MM.1S (cell line): ENCODE results near the gene METTL2A.
"Not testable (repeated sequence)": the region's sequence is repeated elsewhere in the genome, so short reads cannot be mapped to it uniquely, and the experiment has no call there.

ENCODE experiments used
- DNase-seq: peaks from one replicate; pipeline ENCODE4 v3.0.0-alpha.2; 2015
- H2AFZ ChIP-seq: fragments of 300-600 bp; sonication (generic); 2 replicates; pipeline ENCODE4 v1.6.0; 2016; ENCODE audit warnings: antibody characterized with exemption, low read length
- H3F3A ChIP-seq: fragments of 300-600 bp; sonication (generic); 2 replicates; pipeline ENCODE4 v1.6.1; 2016; ENCODE audit warnings: mild to moderate bottlenecking, antibody characterized with exemption, low read length, moderate library complexity, mixed read lengths; ENCODE audit not compliant: insufficient read depth
- H3K27ac ChIP-seq: fragments of 300-600 bp; sonication (generic); 2 replicates; pipeline ENCODE4 v1.5.1; 2016; ENCODE audit warnings: mild to moderate bottlenecking, low read length
- H3K27me3 ChIP-seq: fragments of 300-600 bp; sonication (generic); replicated peaks from 2 replicates; pipeline ENCODE4 v1.6.0; 2016; ENCODE audit warnings: low read length; ENCODE audit not compliant: insufficient read depth
- H3K36me3 ChIP-seq: fragments of 300-600 bp; sonication (generic); replicated peaks from 2 replicates; pipeline ENCODE4 v1.6.1; 2016; ENCODE audit warnings: mild to moderate bottlenecking, low read length, mixed read lengths; ENCODE audit not compliant: insufficient read depth
- H3K4me1 ChIP-seq: fragments of 300-600 bp; sonication (generic); 2 replicates; pipeline ENCODE4 v1.6.1; 2016; ENCODE audit warnings: low read length, mixed read lengths
- H3K4me2 ChIP-seq: fragments of 300-600 bp; sonication (generic); 2 replicates; pipeline ENCODE4 v1.6.0; 2016; ENCODE audit warnings: low read depth, low read length
- H3K4me3 ChIP-seq: fragments of 300-600 bp; sonication (generic); 2 replicates; pipeline ENCODE4 v1.5.1; 2016; ENCODE audit warnings: low read length, mixed read lengths
- H3K79me2 ChIP-seq: fragments of 300-600 bp; sonication (generic); 2 replicates; pipeline ENCODE4 v1.6.1; 2016; ENCODE audit warnings: mixed run types, low read length, mixed read lengths
- H3K9ac ChIP-seq: fragments of 300-600 bp; sonication (generic); 2 replicates; pipeline ENCODE4 v1.6.1; 2016; ENCODE audit warnings: low read length, mixed read lengths
- H3K9me2 ChIP-seq: fragments of 300-600 bp; sonication (generic); replicated peaks from 2 replicates; pipeline ENCODE4 v1.6.1; 2016; ENCODE audit warnings: mild to moderate bottlenecking, low read length, mixed read lengths; ENCODE audit not compliant: insufficient read depth
- H3K9me3 ChIP-seq: fragments of 300-600 bp; sonication (generic); replicated peaks from 2 replicates; pipeline ENCODE4 v1.6.1; 2016; ENCODE audit warnings: mild to moderate bottlenecking, low read length, mixed read lengths; ENCODE audit not compliant: insufficient read depth
- H4K20me1 ChIP-seq: fragments of 300-600 bp; sonication (generic); 2 replicates; pipeline ENCODE4 v1.6.1; 2016; ENCODE audit warnings: mild to moderate bottlenecking, low read length, moderate library complexity, mixed read lengths; ENCODE audit not compliant: insufficient read depth
- CTCF ChIP-seq: fragments of 300-600 bp; sonication (generic); IDR thresholded peaks from 2 replicates; pipeline ENCODE4 v1.5.1; 2016; ENCODE audit warnings: antibody characterized with exemption, low read length, mixed read lengths
- EZH2 ChIP-seq: fragments of 300-600 bp; sonication (generic); optimal IDR thresholded peaks from 2 replicates; pipeline ENCODE3; 2017; ENCODE audit warnings: low read depth, mild to moderate bottlenecking, antibody characterized with exemption, low read length, mixed read lengths
- EZH2phosphoT487 ChIP-seq: fragments of 300-600 bp; sonication (generic); IDR thresholded peaks from 2 replicates; pipeline ENCODE4 v1.6.1; 2018; ENCODE audit warnings: antibody characterized with exemption, low read length

METTL2A gene

GRCh38 chr17:62444063-62444462 lies 20.4 kb downstream of the METTL2A start:
- no peaks in the 10 kb centered on the region for H3F3A ChIP-seq

DNA sequence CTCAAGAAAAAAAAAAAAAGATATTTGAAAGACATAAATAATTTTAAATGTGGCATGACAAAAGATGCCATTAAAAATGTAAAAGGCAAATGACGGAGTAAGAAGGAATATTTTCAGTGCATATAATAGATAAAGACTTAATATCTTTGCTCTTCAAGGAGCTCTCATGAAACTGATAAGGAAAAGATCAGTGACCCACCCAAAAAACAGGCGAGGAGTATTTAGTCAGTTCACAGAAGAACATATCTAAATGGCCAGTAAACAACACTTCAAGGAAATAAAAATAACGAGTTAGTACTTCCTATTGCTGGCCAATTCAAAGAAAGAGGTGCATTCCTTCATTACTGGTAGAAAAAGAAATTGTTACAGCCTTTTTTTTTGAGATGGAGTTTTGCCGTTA lies 22.1 kb downstream of the METTL2A start:
- H2AFZ ChIP-seq, H3K27ac ChIP-seq, H3K9me3 ChIP-seq, H3K36me3 ChIP-seq, H3K79me2 ChIP-seq, H4K20me1 ChIP-seq, H3K27me3 ChIP-seq, H3K9me2 ChIP-seq, H3F3A ChIP-seq, H3K4me1 ChIP-seq, H3K4me3 ChIP-seq, H3K4me2 ChIP-seq, DNase-seq, H3K9ac ChIP-seq: not testable (repeated sequence)

More at GRCh38 chr17:62444063-62444462, 20.4 kb downstream of the METTL2A start:
- no peak overlapping the region for H3K9ac ChIP-seq
- H3K27ac ChIP-seq = no peak overlapping the region
- H3K36me3 ChIP-seq = peaks cover 3% of the 10 kb centered on the region; the same call in 1 of the 2 replicates
- no peaks in the 10 kb centered on the region for H3K79me2 ChIP-seq
- H3K4me1 ChIP-seq = no peaks in the 10 kb centered on the region
- TF ChIP-seq EZH2phosphoT487 (no peak), EZH2 (no peak), CTCF (no peak)
- no peaks in the 10 kb centered on the region for H3K9me2 ChIP-seq
- no peak for DNase-seq
- H2AFZ ChIP-seq = no peak overlapping the region
- no peaks in the 10 kb centered on the region for H4K20me1 ChIP-seq
- no peak overlapping the region for H3K4me2 ChIP-seq
- H3K27me3 ChIP-seq = no peaks in the 10 kb centered on the region
- no peak overlapping the region for H3K4me3 ChIP-seq
- H3K9me3 ChIP-seq = no peaks in the 10 kb centered on the region

GRCh38 chr17:62452195-62452594 lies 28.5 kb downstream of the METTL2A start:
- H3K27ac ChIP-seq, H3K36me3 ChIP-seq, H4K20me1 ChIP-seq, H2AFZ ChIP-seq, H3K4me2 ChIP-seq, H3K9me2 ChIP-seq, H3K4me3 ChIP-seq, H3K79me2 ChIP-seq, H3K27me3 ChIP-seq, H3K9me3 ChIP-seq, H3K9ac ChIP-seq, DNase-seq: not testable (repeated sequence)
- Histone ChIP-seq H3K4me1 (peaks cover 18% of the 10 kb centered on the region; the same call in 1 of the 2 replicates), H3F3A (peaks cover 13% of the 10 kb centered on the region)

- not testable (repeated sequence) for H3K9ac ChIP-seq, H3K9me2 ChIP-seq, H3K9me3 ChIP-seq, H3K27me3 ChIP-seq, H4K20me1 ChIP-seq, H3K79me2 ChIP-seq, H3K4me3 ChIP-seq, H3K36me3 ChIP-seq, H2AFZ ChIP-seq
- Histone ChIP-seq H3K4me1 (peaks cover 18% of the 10 kb centered on the region; the same call in 1 of the 2 replicates), H3F3A (peaks cover 13% of the 10 kb centered on the region), H3K27ac (peak overlapping the region; percentile 93; the same call in 1 of the 2 replicates), H3K4me2 (peak overlapping the region; percentile 10; the same call in 1 of the 2 replicates)
- peak; percentile 7 for DNase-seq
These were observed 29.3 kb downstream of the METTL2A start for GRCh38 chr17:62453041-62453440.

DNA sequence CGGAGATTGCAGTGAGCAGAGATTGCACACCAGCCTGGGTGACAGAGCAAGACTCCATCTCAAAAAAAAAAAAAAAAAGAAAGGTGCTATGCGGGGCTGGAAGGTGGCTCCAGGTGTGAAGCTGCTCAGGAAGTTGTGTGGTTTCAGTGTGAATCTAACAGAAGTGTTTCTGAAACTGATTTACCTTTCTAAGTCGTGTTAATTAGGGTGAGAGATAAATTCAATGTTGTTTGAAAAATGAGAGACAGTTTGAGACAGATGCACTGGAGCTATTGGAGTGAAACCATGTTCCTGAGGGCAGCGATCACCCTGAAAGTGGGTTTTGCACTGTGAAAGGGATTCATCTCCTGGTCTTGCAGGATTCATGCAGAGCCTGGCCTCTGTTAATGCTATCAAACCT lies 30.0 kb downstream of the METTL2A start:
- Histone ChIP-seq H3F3A (peaks cover 13% of the 10 kb centered on the region), H3K27ac (peak overlapping the region; percentile 93), H3K4me2 (peak overlapping the region; percentile 66; the same call in 1 of the 2 replicates), H3K4me1 (peaks cover 18% of the 10 kb centered on the region; the same call in 1 of the 2 replicates), H3K9ac (peak overlapping the region; percentile 54; the same call in 1 of the 2 replicates), H3K4me3 (peak overlapping the region; percentile 21)
- not testable (repeated sequence) for H4K20me1 ChIP-seq, H3K9me2 ChIP-seq, H3K36me3 ChIP-seq, H3K9me3 ChIP-seq, H3K27me3 ChIP-seq, H3K79me2 ChIP-seq, H2AFZ ChIP-seq
- peak; percentile 88 for DNase-seq

DNA sequence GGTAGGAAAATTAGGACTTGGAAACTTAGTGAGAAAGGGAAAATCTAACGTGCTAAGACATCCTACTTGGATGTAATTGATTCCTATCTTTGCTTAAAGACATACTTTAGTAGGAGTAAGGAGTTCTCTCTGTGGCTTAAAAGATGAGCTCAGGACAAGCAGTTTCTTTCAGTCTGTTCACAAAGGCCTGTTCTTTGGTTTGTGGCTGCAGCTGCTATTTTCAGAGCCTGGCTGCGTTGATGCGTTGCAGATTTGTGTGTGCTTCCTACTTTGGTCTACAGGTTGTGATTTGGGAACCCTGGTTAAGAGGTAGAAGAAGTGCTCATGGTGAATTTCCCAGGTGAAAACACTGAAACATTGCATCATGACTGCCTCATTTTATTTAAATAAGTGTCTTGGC lies 30.4 kb downstream of the METTL2A start:
- Histone ChIP-seq H3K4me2 (peak overlapping the region; percentile 66; the same call in 1 of the 2 replicates), H3F3A (peaks cover 13% of the 10 kb centered on the region), H3K4me3 (peak overlapping the region; percentile 21), H3K4me1 (peaks cover 18% of the 10 kb centered on the region; the same call in 1 of the 2 replicates), H3K9ac (peak overlapping the region; percentile 54; the same call in 1 of the 2 replicates), H3K27ac (peak overlapping the region; percentile 93)
- peak; percentile 80 for DNase-seq
- not testable (repeated sequence) for H2AFZ ChIP-seq, H3K9me3 ChIP-seq, H3K36me3 ChIP-seq, H3K79me2 ChIP-seq, H4K20me1 ChIP-seq, H3K27me3 ChIP-seq, H3K9me2 ChIP-seq
